Stimulated activated naive CD8-positive, alpha-beta T cell treated with anti-CD3 and anti-CD28 coated beads, Interleukin-15, amount 100 ng/mL, for 72 hours (primary cell): ENCODE measurements around the gene GPR173.

Experiments
- ATAC-seq: fragments of 150-1000 bp; cut with Tn5 transposase; 2 replicates; pipeline ENCODE4 v1.10.0; 2021; ENCODE audit warnings: mild to moderate bottlenecking, moderate library complexity
- DNase-seq, 2 donors: peaks; one replicate each; pipeline ENCODE4 v3.0.0; 2021 to 2022
- H3K27ac Mint-ChIP-seq, 2 donors: one replicate each; pipeline ENCODE4 v1.8.0; 2022; ENCODE audit warnings: mild to moderate bottlenecking in 2 of 2, mixed read lengths in 2 of 2, moderate library complexity in 2 of 2
- H3K27me3 Mint-ChIP-seq: one replicate; pipeline ENCODE4 v1.8.0; 2022; ENCODE audit warnings: mixed read lengths
- H3K4me1 Mint-ChIP-seq: one replicate; pipeline ENCODE4 v1.8.0; 2022; ENCODE audit warnings: mild to moderate bottlenecking, mixed read lengths
- H3K4me3 Mint-ChIP-seq, 2 donors: one replicate each; pipeline ENCODE4 v1.8.0; 2022; ENCODE audit warnings: mild to moderate bottlenecking in 2 of 2, mixed read lengths in 2 of 2, moderate library complexity in 1 of 2
- H3K9me3 Mint-ChIP-seq, 2 donors: one replicate each; pipeline ENCODE4 v1.8.0; 2022; ENCODE audit warnings: mixed read lengths in 2 of 2

GPR173 gene

GRCh38 chrX:53048169-53049126 is at the start of gene GPR173:
Gene GPR173 (plus strand): TSS chrX:53048789. CDS start chrX:53076622, 27,833 bp downstream.
- ATAC-seq (peak; percentile 66), DNase-seq (no peak)
- peak within 1 kb of the TSS; percentile 65 to 69 for H3K4me3 Mint-ChIP-seq
- H3K27ac Mint-ChIP-seq: peak within 1 kb of the TSS; percentile 38 to 65
- no peaks in the 10 kb centered on the region for H3K9me3 Mint-ChIP-seq
- peaks cover 11% of the 10 kb centered on the region for H3K4me1 Mint-ChIP-seq
- H3K27me3 Mint-ChIP-seq: peaks cover 7% of the 10 kb centered on the region

- peaks cover 22% of the 10 kb centered on the region for H3K27me3 Mint-ChIP-seq
- peak overlapping the region; percentile 62 to 69 for H3K4me3 Mint-ChIP-seq
- no peaks in the 10 kb centered on the region for H3K9me3 Mint-ChIP-seq
- H3K4me1 Mint-ChIP-seq: peaks cover 18% of the 10 kb centered on the region
- DNase-seq: peak; percentile 7 to 22
- H3K27ac Mint-ChIP-seq: peak overlapping the region in 1 of 2 donors; percentile 40
- peak; percentile 77 for ATAC-seq
Observed at GRCh38 chrX:53000447-53001135, 48.0 kb upstream of the GPR173 start.

GRCh38 chrX:53001958-53002357 is 46.6 kb upstream of the GPR173 start:
- ATAC-seq: no peak
- no peaks in the 10 kb centered on the region for H3K9me3 Mint-ChIP-seq
- H3K4me3 Mint-ChIP-seq: no peak overlapping the region
- H3K27ac Mint-ChIP-seq: no peak overlapping the region
- peaks cover 22% of the 10 kb centered on the region for H3K27me3 Mint-ChIP-seq
- H3K4me1 Mint-ChIP-seq: peaks cover 7% of the 10 kb centered on the region
- no peak for DNase-seq

- Mint-ChIP-seq H3K4me1 (peaks cover 7% of the 10 kb centered on the region), H3K27ac (no peak overlapping the region), H3K27me3 (peaks cover 22% of the 10 kb centered on the region), H3K9me3 (no peaks in the 10 kb centered on the region), H3K4me3 (no peak overlapping the region)
- ATAC-seq (no peak), DNase-seq (no peak)
Observed at GRCh38 chrX:53003111-53003510, 45.5 kb upstream of the GPR173 start.

GRCh38 chrX:53004038-53004437 is 44.6 kb upstream of the GPR173 start:
- H3K4me3 Mint-ChIP-seq: no peak overlapping the region
- H3K4me1 Mint-ChIP-seq: peaks cover 7% of the 10 kb centered on the region
- no peaks in the 10 kb centered on the region for H3K9me3 Mint-ChIP-seq
- DNase-seq (no peak), ATAC-seq (no peak)
- H3K27me3 Mint-ChIP-seq: peaks cover 22% of the 10 kb centered on the region
- H3K27ac Mint-ChIP-seq: no peak overlapping the region

- Mint-ChIP-seq H3K27me3 (peaks cover 22% of the 10 kb centered on the region), H3K4me1 (peaks cover 7% of the 10 kb centered on the region), H3K27ac (no peak overlapping the region), H3K9me3 (no peaks in the 10 kb centered on the region), H3K4me3 (no peak overlapping the region)
- DNase-seq (no peak), ATAC-seq (no peak)
Observed at GRCh38 chrX:53004811-53005210, 43.8 kb upstream of the GPR173 start.

- peaks cover 22% of the 10 kb centered on the region for H3K27me3 Mint-ChIP-seq
- no peak overlapping the region for H3K4me3 Mint-ChIP-seq
- ATAC-seq (no peak), DNase-seq (no peak)
- H3K27ac Mint-ChIP-seq: no peak overlapping the region
- H3K4me1 Mint-ChIP-seq: peaks cover 7% of the 10 kb centered on the region
- H3K9me3 Mint-ChIP-seq: no peaks in the 10 kb centered on the region
Observed at GRCh38 chrX:53005327-53005726, 43.3 kb upstream of the GPR173 start.

- no peak for ATAC-seq
- no peak overlapping the region for H3K4me3 Mint-ChIP-seq
- peaks cover 7% of the 10 kb centered on the region for H3K4me1 Mint-ChIP-seq
- H3K27ac Mint-ChIP-seq: no peak overlapping the region
- H3K9me3 Mint-ChIP-seq: no peaks in the 10 kb centered on the region
- DNase-seq: no peak
- peaks cover 12% of the 10 kb centered on the region for H3K27me3 Mint-ChIP-seq
Observed at GRCh38 chrX:53009032-53009431, 39.6 kb upstream of the GPR173 start.

GRCh38 chrX:53013291-53013690 is 35.3 kb upstream of the GPR173 start:
- H3K27me3 Mint-ChIP-seq: no peaks in the 10 kb centered on the region
- H3K27ac Mint-ChIP-seq: no peak overlapping the region
- no peak overlapping the region for H3K4me3 Mint-ChIP-seq
- DNase-seq: no peak
- H3K4me1 Mint-ChIP-seq: no peaks in the 10 kb centered on the region
- no peak for ATAC-seq
- H3K9me3 Mint-ChIP-seq: no peaks in the 10 kb centered on the region

GRCh38 chrX:53018627-53019026 is 30.0 kb upstream of the GPR173 start:
- Mint-ChIP-seq H3K9me3 (no peaks in the 10 kb centered on the region), H3K4me1 (no peaks in the 10 kb centered on the region)
- ATAC-seq: no peak

GRCh38 chrX:53022381-53022780 is 26.2 kb upstream of the GPR173 start:
- no peak overlapping the region for H3K27ac Mint-ChIP-seq
- no peaks in the 10 kb centered on the region for H3K4me1 Mint-ChIP-seq
- no peak for DNase-seq
- no peak for ATAC-seq
- no peak overlapping the region for H3K4me3 Mint-ChIP-seq
- no peaks in the 10 kb centered on the region for H3K27me3 Mint-ChIP-seq
- H3K9me3 Mint-ChIP-seq: no peaks in the 10 kb centered on the region

More at GRCh38 chrX:53018627-53019026, 30.0 kb upstream of the GPR173 start:
- Mint-ChIP-seq H3K4me3 (no peak overlapping the region), H3K27me3 (no peaks in the 10 kb centered on the region), H3K27ac (no peak overlapping the region)
- DNase-seq: no peak

GRCh38 chrX:53028678-53029077 is 19.9 kb upstream of the GPR173 start:
- ATAC-seq: no peak
- no peaks in the 10 kb centered on the region for H3K4me1 Mint-ChIP-seq
- DNase-seq: no peak

GRCh38 chrX:53031380-53031779 is 17.2 kb upstream of the GPR173 start:
- Mint-ChIP-seq H3K27me3 (no peaks in the 10 kb centered on the region), H3K4me3 (no peak overlapping the region), H3K4me1 (no peaks in the 10 kb centered on the region), H3K9me3 (no peaks in the 10 kb centered on the region), H3K27ac (no peak overlapping the region)
- ATAC-seq (no peak), DNase-seq (no peak)

More at GRCh38 chrX:53028678-53029077, 19.9 kb upstream of the GPR173 start:
- H3K27me3 Mint-ChIP-seq: no peaks in the 10 kb centered on the region
- H3K27ac Mint-ChIP-seq: no peak overlapping the region
- H3K4me3 Mint-ChIP-seq: no peak overlapping the region
- no peaks in the 10 kb centered on the region for H3K9me3 Mint-ChIP-seq

- no peak overlapping the region for H3K27ac Mint-ChIP-seq
- no peak overlapping the region for H3K4me3 Mint-ChIP-seq
- H3K9me3 Mint-ChIP-seq: no peaks in the 10 kb centered on the region
- H3K4me1 Mint-ChIP-seq: no peaks in the 10 kb centered on the region
- H3K27me3 Mint-ChIP-seq: peaks cover 10% of the 10 kb centered on the region
- no peak for ATAC-seq
- DNase-seq: no peak
Observed at GRCh38 chrX:53036149-53036548, 12.4 kb upstream of the GPR173 start.

- Mint-ChIP-seq H3K27me3 (peaks cover 10% of the 10 kb centered on the region), H3K4me3 (no peak overlapping the region), H3K9me3 (no peaks in the 10 kb centered on the region), H3K27ac (no peak overlapping the region), H3K4me1 (no peaks in the 10 kb centered on the region)
- DNase-seq: no peak
- no peak for ATAC-seq
Observed at GRCh38 chrX:53039236-53039635, 9.4 kb upstream of the GPR173 start.

GRCh38 chrX:53044995-53045394 is 3.6 kb upstream of the GPR173 start:
- peaks cover 11% of the 10 kb centered on the region for H3K4me1 Mint-ChIP-seq
- H3K9me3 Mint-ChIP-seq: no peaks in the 10 kb centered on the region
- ATAC-seq: no peak
- H3K27ac Mint-ChIP-seq: no peak overlapping the region
- no peak overlapping the region for H3K4me3 Mint-ChIP-seq
- DNase-seq: no peak
- peaks cover 7% of the 10 kb centered on the region for H3K27me3 Mint-ChIP-seq
